KOPT-K1 (cell line): Measurements from ENCODE around the gene SERPINE1.
A peak's percentile ranks its signal among the peaks of the same experiment; 100 is the strongest.
"Not testable (repeated sequence)": the region's sequence is repeated elsewhere in the genome, so short reads cannot be mapped to it uniquely, and the experiment has no call there.

Source experiments
- H3K27ac ChIP-seq: fragments of 200-600 bp; sonication (generic); 2 replicates; pipeline ENCODE4 v1.5.1; 2016; ENCODE audit warnings: antibody characterized with exemption, mild to moderate bottlenecking, low read depth, low read length; ENCODE audit not compliant: poor library complexity, severe bottlenecking
- H3K36me3 ChIP-seq: fragments of 200-600 bp; sonication (generic); 2 replicates; pipeline ENCODE4 v1.5.1; 2017; ENCODE audit warnings: antibody characterized with exemption, mild to moderate bottlenecking, low read length, moderate library complexity; ENCODE audit not compliant: insufficient read depth
- H3K9me3 ChIP-seq: fragments of 200-600 bp; sonication (generic); 2 replicates; pipeline ENCODE4 v1.5.1; 2017; ENCODE audit warnings: antibody characterized with exemption, low read length, mild to moderate bottlenecking; ENCODE audit not compliant: insufficient read depth, poor library complexity, severe bottlenecking

Gene SERPINE1

GRCh38 chr7:101127460-101128039, 646 bp downstream of the SERPINE1 start:
- H3K9me3 ChIP-seq: no peaks in the 10 kb centered on the region
- no peaks in the 10 kb centered on the region for H3K36me3 ChIP-seq
- H3K27ac ChIP-seq: no peak overlapping the region

GRCh38 chr7:101128040-101128834, 1.3 kb downstream of the SERPINE1 start:
- H3K9me3 ChIP-seq: no peaks in the 10 kb centered on the region
- H3K36me3 ChIP-seq: no peaks in the 10 kb centered on the region
- H3K27ac ChIP-seq: no peak overlapping the region

GRCh38 chr7:101129603-101130117, 2.8 kb downstream of the SERPINE1 start:
- Histone ChIP-seq H3K9me3 (no peaks in the 10 kb centered on the region), H3K36me3 (no peaks in the 10 kb centered on the region), H3K27ac (no peak overlapping the region)

GRCh38 chr7:101132626-101133600, 6.0 kb downstream of the SERPINE1 start:
- not testable (repeated sequence) for H3K27ac ChIP-seq, H3K36me3 ChIP-seq, H3K9me3 ChIP-seq

GRCh38 chr7:101133621-101134398, 6.9 kb downstream of the SERPINE1 start:
- no peaks in the 10 kb centered on the region for H3K9me3 ChIP-seq
- no peak overlapping the region for H3K27ac ChIP-seq
- no peaks in the 10 kb centered on the region for H3K36me3 ChIP-seq

- Histone ChIP-seq H3K9me3 (no peaks in the 10 kb centered on the region), H3K27ac (no peak overlapping the region), H3K36me3 (no peaks in the 10 kb centered on the region)
These were observed 7.6 kb downstream of the SERPINE1 start for GRCh38 chr7:101134399-101134980.

GRCh38 chr7:101137651-101138212, 10.8 kb downstream of the SERPINE1 start:
- Histone ChIP-seq H3K27ac (no peak overlapping the region), H3K36me3 (no peaks in the 10 kb centered on the region), H3K9me3 (no peaks in the 10 kb centered on the region)

- H3K9me3 ChIP-seq: no peaks in the 10 kb centered on the region
- H3K27ac ChIP-seq: no peak overlapping the region
- H3K36me3 ChIP-seq: no peaks in the 10 kb centered on the region
These were observed 11.4 kb downstream of the SERPINE1 start for GRCh38 chr7:101138213-101138870.

- no peak overlapping the region for H3K27ac ChIP-seq
- no peaks in the 10 kb centered on the region for H3K9me3 ChIP-seq
- no peaks in the 10 kb centered on the region for H3K36me3 ChIP-seq
These were observed 13.4 kb downstream of the SERPINE1 start for GRCh38 chr7:101140339-101140699.

- Histone ChIP-seq H3K27ac (peak overlapping the region; percentile 32), H3K9me3 (no peaks in the 10 kb centered on the region), H3K36me3 (no peaks in the 10 kb centered on the region)
These were observed 14.0 kb downstream of the SERPINE1 start for GRCh38 chr7:101140746-101141382.

GRCh38 chr7:101151908-101152651, 25.2 kb downstream of the SERPINE1 start:
- Histone ChIP-seq H3K9me3 (no peaks in the 10 kb centered on the region), H3K36me3 (no peaks in the 10 kb centered on the region), H3K27ac (no peak overlapping the region)

GRCh38 chr7:101153969-101154692, 27.2 kb downstream of the SERPINE1 start, which contains the start of gene AP1S1:
AP1S1 (plus strand) TSS chr7:101154476; CDS start chr7:101154515, 39 bp downstream.
- H3K27ac ChIP-seq: peak within 1 kb of the TSS; percentile 57
- no peaks in the 10 kb centered on the region for H3K9me3 ChIP-seq
- no peaks in the 10 kb centered on the region for H3K36me3 ChIP-seq
